ENCODE results near the gene CAPN14. TPM values are rescaled to one million over a fixed set of nuclear protein-coding genes. Genes with fewer than 3 reads are reported as not detected.

The CAPN14 gene
- total RNA-seq, 4 donors from 2014 or later, result 0.83 TPM; not detected in 3

DNA sequence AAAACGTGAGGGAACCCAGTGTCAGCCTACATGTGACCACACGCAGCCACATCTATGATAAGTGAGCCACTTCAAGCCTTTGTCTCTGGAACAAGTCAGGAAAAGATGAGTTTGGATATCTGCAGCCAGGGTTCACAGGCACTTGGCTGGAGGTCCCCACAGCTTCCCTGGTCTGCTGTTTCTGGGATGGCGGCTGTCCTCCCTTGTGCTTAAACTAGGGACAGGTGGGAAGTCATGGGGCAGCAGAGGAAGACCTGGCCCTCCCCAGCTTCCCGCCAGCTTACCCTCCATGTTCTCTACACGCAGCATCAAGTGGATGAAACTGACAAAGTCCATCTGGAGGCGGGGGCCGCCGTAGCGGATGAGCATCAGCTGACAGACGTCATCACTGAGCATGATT is 40.6 kb downstream of the CAPN14 start:
- Histone ChIP-seq H3K27ac (no peak overlapping the region), H3K4me1 (no peaks in the 10 kb centered on the region), H3K27me3 (no peaks in the 10 kb centered on the region), H3K9me3 (no peaks in the 10 kb centered on the region), H3K4me3 (no peak overlapping the region), H3K36me3 (no peaks in the 10 kb centered on the region)
- no peak for DNase-seq
- TF ChIP-seq, protein P1, sequence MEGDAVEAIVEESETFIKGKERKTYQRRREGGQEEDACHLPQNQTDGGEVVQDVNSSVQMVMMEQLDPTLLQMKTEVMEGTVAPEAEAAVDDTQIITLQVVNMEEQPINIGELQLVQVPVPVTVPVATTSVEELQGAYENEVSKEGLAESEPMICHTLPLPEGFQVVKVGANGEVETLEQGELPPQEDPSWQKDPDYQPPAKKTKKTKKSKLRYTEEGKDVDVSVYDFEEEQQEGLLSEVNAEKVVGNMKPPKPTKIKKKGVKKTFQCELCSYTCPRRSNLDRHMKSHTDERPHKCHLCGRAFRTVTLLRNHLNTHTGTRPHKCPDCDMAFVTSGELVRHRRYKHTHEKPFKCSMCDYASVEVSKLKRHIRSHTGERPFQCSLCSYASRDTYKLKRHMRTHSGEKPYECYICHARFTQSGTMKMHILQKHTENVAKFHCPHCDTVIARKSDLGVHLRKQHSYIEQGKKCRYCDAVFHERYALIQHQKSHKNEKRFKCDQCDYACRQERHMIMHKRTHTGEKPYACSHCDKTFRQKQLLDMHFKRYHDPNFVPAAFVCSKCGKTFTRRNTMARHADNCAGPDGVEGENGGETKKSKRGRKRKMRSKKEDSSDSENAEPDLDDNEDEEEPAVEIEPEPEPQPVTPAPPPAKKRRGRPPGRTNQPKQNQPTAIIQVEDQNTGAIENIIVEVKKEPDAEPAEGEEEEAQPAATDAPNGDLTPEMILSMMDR (IDR thresholded peaks at IDR 0.05), result no peak
- TF ChIP-seq POLR2A (IDR thresholded peaks at IDR 0.05), result no peak

DNA sequence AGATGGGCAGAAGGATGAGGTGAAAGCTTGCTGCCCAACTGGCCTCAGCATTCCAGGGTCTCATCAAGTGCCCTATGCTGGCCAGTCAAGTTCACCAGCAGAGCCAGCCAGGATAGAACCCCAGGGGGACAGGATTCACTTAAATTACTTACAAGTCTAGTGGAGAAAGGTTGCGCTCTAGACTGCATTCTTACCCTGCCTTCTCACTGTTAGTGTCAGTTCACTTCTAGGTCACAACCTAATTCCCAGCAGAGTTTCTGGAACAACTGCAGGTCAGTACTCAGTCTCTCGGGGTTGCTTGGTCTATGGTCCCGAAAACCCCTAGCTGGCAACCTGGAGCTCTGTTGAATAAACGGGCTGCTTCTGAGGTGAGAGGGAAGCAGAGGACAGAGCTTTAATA is 46.2 kb downstream of the CAPN14 start:
- H3K4me3 ChIP-seq, result no peak overlapping the region
- no peaks in the 10 kb centered on the region for H3K4me1 ChIP-seq
- DNase-seq, result no peak
- H3K9me3 ChIP-seq, result no peaks in the 10 kb centered on the region
- TF ChIP-seq, protein P1 (IDR thresholded peaks at IDR 0.05), result no peak
- no peak for TF ChIP-seq POLR2A (IDR thresholded peaks at IDR 0.05)
- no peaks in the 10 kb centered on the region for H3K36me3 ChIP-seq
- H3K27me3 ChIP-seq, result no peaks in the 10 kb centered on the region
- H3K27ac ChIP-seq, result no peak overlapping the region

DNA sequence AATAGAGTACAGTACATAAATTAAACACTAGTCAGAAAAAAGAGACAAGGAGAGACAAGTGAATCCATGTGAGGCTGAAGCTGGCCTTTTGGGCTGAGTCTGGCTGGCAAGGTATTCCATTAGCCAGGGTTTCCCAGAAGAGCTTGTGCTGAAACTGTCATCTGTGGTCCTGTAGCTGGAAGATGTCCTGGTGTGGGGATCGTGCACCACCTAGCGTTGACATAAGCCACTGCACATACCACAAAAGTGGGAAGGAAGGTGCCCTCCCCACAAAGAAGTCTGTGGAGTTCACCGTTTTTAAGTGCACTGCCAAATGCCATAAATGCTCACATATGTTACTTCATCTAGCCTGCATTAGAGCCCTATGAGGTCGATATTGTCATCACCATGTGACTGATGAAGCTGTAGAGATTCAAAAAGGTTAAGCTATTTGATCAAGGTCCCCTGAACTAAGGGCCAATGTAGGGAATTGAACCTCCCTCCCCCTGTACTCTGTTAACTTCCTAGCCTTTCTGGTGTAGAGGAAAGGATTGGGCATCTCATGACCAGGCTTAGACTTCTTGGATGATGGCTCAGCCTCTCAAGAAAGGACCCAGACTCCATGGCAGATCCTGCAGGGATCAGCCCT is 47.1 kb downstream of the CAPN14 start:
- TF ChIP-seq POLR2A (IDR thresholded peaks at IDR 0.05), result no peak
- TF ChIP-seq, protein P1 (IDR thresholded peaks at IDR 0.05), result peak; percentile 66 to 92 (median 86)
- no peaks in the 10 kb centered on the region for H3K27me3 ChIP-seq
- DNase-seq, result peak; percentile 45 to 83 (median 61)
- no peak overlapping the region for H3K4me3 ChIP-seq
- H3K9me3 ChIP-seq, result no peaks in the 10 kb centered on the region
- no peak overlapping the region for H3K27ac ChIP-seq
- no peaks in the 10 kb centered on the region for H3K36me3 ChIP-seq
- H3K4me1 ChIP-seq, result no peaks in the 10 kb centered on the region

DNA sequence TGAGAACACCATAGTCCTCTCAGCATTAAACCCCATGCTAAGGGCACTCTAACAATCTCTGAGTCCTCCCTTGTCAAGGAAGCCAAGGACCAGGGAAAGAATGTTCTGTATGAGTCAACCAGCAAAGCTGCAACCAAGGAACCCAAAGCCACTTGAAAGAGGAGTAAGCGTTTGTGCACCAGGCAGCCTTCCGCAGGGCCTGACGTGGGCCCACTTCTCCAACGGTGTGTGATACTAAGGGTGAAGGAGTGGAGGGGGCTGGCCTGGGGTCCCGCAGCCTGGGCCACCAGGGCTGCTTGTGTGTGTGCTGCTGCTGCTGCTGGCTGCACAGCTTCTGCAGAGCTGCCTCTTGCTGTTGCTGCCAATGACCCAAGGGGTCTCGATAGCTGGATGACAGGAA is 49.0 kb downstream of the CAPN14 start:
- TF ChIP-seq POLR2A (IDR thresholded peaks at IDR 0.05), result no peak
- TF ChIP-seq, protein P1 (IDR thresholded peaks at IDR 0.05), result no peak
- no peak for DNase-seq
- Histone ChIP-seq H3K27ac (no peak overlapping the region), H3K36me3 (no peaks in the 10 kb centered on the region), H3K4me1 (no peaks in the 10 kb centered on the region), H3K27me3 (no peaks in the 10 kb centered on the region), H3K4me3 (no peak overlapping the region), H3K9me3 (no peaks in the 10 kb centered on the region)

DNA sequence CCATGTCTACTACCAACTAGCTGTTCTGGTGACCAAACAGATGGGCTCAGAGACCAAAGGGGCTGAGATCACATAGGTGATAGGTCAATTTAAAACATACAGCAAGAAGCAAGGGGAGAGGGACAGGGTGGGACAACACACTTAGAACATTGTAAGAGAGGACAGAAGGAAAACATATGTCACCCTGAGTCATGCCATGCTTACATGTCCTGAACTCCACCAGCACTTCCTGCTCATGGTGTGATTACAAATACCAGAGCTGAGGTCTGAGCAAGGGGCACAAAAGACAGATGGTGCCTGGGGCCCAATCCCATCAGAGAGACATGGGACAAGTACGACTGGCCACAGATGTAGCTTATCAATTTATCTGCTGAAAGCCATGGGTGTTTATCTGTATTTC is 50.4 kb downstream of the CAPN14 start:
- H3K27ac ChIP-seq, result no peak overlapping the region
- H3K9me3 ChIP-seq, result no peaks in the 10 kb centered on the region
- H3K36me3 ChIP-seq, result no peaks in the 10 kb centered on the region
- H3K4me1 ChIP-seq, result no peaks in the 10 kb centered on the region
- no peak overlapping the region for H3K4me3 ChIP-seq
- TF ChIP-seq, protein P1 (IDR thresholded peaks at IDR 0.05), result no peak
- no peak for TF ChIP-seq POLR2A (IDR thresholded peaks at IDR 0.05)
- no peaks in the 10 kb centered on the region for H3K27me3 ChIP-seq
- no peak for DNase-seq
